ENCODE data around the gene ZNF577. TPM values are rescaled to one million over a fixed set of nuclear protein-coding genes. Genes with fewer than 3 reads are reported as not detected.
"Not testable (repeated sequence)": the region's sequence is repeated elsewhere in the genome, so short reads cannot be mapped to it uniquely, and the experiment has no call there.

ZNF577 gene
- total and polyA plus RNA-seq, 2 donors (not counting 3 experiments of a cell fraction or from before 2014, with no cell fraction given), result 4.0 to 4.7 TPM

- BruUV-seq (replicated peaks); dilution Hi-C loops (cut with MboI; ENCODE audit: extremely low pct_ligation_motif_present, low sequenced_read_pairs): not testable (repeated sequence)
Measured at GRCh38 chr19:51905639-51906038, 17.9 kb upstream of the ZNF577 start.

GRCh38 chr19:51905206-51905605 lies 17.5 kb upstream of the ZNF577 start:
- H3K9ac ChIP-seq (replicated peaks; ENCODE audit: extremely low read depth, insufficient read depth, low read length), result no peak overlapping the region
- H3K27me3 ChIP-seq (ENCODE audit: control insufficient read depth in 2 of 2, insufficient read depth in 2 of 2, low read length in 2 of 2), result no peaks in the 10 kb centered on the region
- dilution Hi-C loops (cut with MboI; ENCODE audit: extremely low pct_ligation_motif_present, low sequenced_read_pairs), result no loop called here
- no peaks in the 10 kb centered on the region for H3K4me1 ChIP-seq (ENCODE audit: control insufficient read depth, extremely low read depth, insufficient read depth, low read length)
- H3K9me1 ChIP-seq (replicated peaks; ENCODE audit: control insufficient read depth, extremely low read depth, insufficient read depth, low read length), result no peaks in the 10 kb centered on the region
- no peak overlapping the region for H2AFZ ChIP-seq (ENCODE audit: low read depth, low read length)
- BruUV-seq (replicated peaks), result no TSS peak
- CTCF ChIA-PET, result no interaction called here
- H4K20me1 ChIP-seq (replicated peaks; ENCODE audit: control insufficient read depth, extremely low read depth, insufficient read depth, low read length), result no peaks in the 10 kb centered on the region
- intact Hi-C loops (cut with micrococcal nuclease), result loop anchor here (1.0 kb wide), 2 partner anchors 81 to 332 kb away; partner anchors contain the start of gene ZNF350
- H3K9me3 ChIP-seq (replicated peaks; ENCODE audit: control insufficient read depth, insufficient read depth, low read length), result no peaks in the 10 kb centered on the region
- H3K36me3 ChIP-seq (ENCODE audit: control insufficient read depth in 2 of 2, extremely low read depth in 1 of 2, insufficient read depth in 2 of 2, low read length in 2 of 2), result no peaks in the 10 kb centered on the region
- H3K27ac ChIP-seq (ENCODE audit: insufficient read depth, low read depth, low read length), result no peak overlapping the region
- no peak for TF ChIP-seq MYC (IDR thresholded peaks at IDR 0.05; ENCODE audit: low read depth, low read length)
- TF ChIP-seq FOS (IDR thresholded peaks at IDR 0.05; ENCODE audit: borderline replicate concordance, insufficient read depth, low read length), result no peak
- TF ChIP-seq POLR2A (IDR thresholded peaks at IDR 0.05; ENCODE audit: low read depth, low read length), result no peak
- no peak for TF ChIP-seq JUN (IDR thresholded peaks at IDR 0.05; ENCODE audit: borderline replicate concordance, insufficient read depth, insufficient read length, low read depth)
- TF ChIP-seq MAX (IDR thresholded peaks at IDR 0.05; ENCODE audit: insufficient read depth, insufficient read length), result no peak
- no peak for TF ChIP-seq GATA2 (IDR thresholded peaks at IDR 0.05; ENCODE audit: insufficient read depth, insufficient read length, low read depth, low read length)
- TF ChIP-seq EZH2 (IDR thresholded peaks at IDR 0.05; ENCODE audit: borderline replicate concordance, low read depth, low read length, severe bottlenecking), result no peak
- TF ChIP-seq CTCF (IDR thresholded peaks at IDR 0.05; ENCODE audit: extremely low read depth in 1 of 2, insufficient read depth in 1 of 2, low read depth in 1 of 2, low read length in 2 of 2), result no peak
- TF ChIP-seq POLR2AphosphoS5 (IDR thresholded peaks at IDR 0.05; ENCODE audit: insufficient read depth, low read depth, low read length), result no peak
- POLR2A ChIA-PET, result no interaction called here
- peaks cover 35% of the 10 kb centered on the region for H3K79me2 ChIP-seq (ENCODE audit: control insufficient read depth, insufficient read depth, low read length)
- peak overlapping the region in 1 of 3 experiments; percentile 91 for H3K4me3 ChIP-seq (replicated peaks in 1 of 3; ENCODE audit: insufficient read depth in 1 of 3, low read depth in 1 of 3, low read length in 3 of 3)
- peak overlapping the region; percentile 28 for H3K4me2 ChIP-seq (ENCODE audit: insufficient read depth, low read length)
- FAIRE-seq, result no peak
- no peak for DNase-seq (ENCODE audit: low read depth, low spot score)

More at GRCh38 chr19:51905639-51906038, 17.9 kb upstream of the ZNF577 start:
- CTCF ChIA-PET; H3K9me3 ChIP-seq (replicated peaks; ENCODE audit: control insufficient read depth, insufficient read depth, low read length); POLR2A ChIA-PET; H3K27me3 ChIP-seq (ENCODE audit: control insufficient read depth in 2 of 2, insufficient read depth in 2 of 2, low read length in 2 of 2); H3K36me3 ChIP-seq (ENCODE audit: control insufficient read depth in 2 of 2, extremely low read depth in 1 of 2, insufficient read depth in 2 of 2, low read length in 2 of 2); H3K4me2 ChIP-seq (ENCODE audit: insufficient read depth, low read length); H3K27ac ChIP-seq (ENCODE audit: insufficient read depth, low read depth, low read length); H3K4me3 ChIP-seq (replicated peaks in 1 of 3; ENCODE audit: insufficient read depth in 1 of 3, low read depth in 1 of 3, low read length in 3 of 3); H4K20me1 ChIP-seq (replicated peaks; ENCODE audit: control insufficient read depth, extremely low read depth, insufficient read depth, low read length); FAIRE-seq; H3K9me1 ChIP-seq (replicated peaks; ENCODE audit: control insufficient read depth, extremely low read depth, insufficient read depth, low read length); DNase-seq (ENCODE audit: low read depth, low spot score); H2AFZ ChIP-seq (ENCODE audit: low read depth, low read length); H3K4me1 ChIP-seq (ENCODE audit: control insufficient read depth, extremely low read depth, insufficient read depth, low read length); H3K9ac ChIP-seq (replicated peaks; ENCODE audit: extremely low read depth, insufficient read depth, low read length): not testable (repeated sequence)
- intact Hi-C loops (cut with micrococcal nuclease), result loop anchor here (1.0 kb wide), 2 partner anchors 81 to 332 kb away; partner anchors contain the start of gene ZNF350
- H3K79me2 ChIP-seq (ENCODE audit: control insufficient read depth, insufficient read depth, low read length), result peaks cover 30% of the 10 kb centered on the region

Measured in endothelial cell of umbilical vein (primary cell).